Measurements from ENCODE around the gene CMBL. TPM values are rescaled to one million over a fixed set of nuclear protein-coding genes. Genes with fewer than 3 reads are reported as not detected.
A peak's percentile ranks its signal among the peaks of the same experiment; 100 is the strongest.
"Not testable (repeated sequence)": the region's sequence is repeated elsewhere in the genome, so short reads cannot be mapped to it uniquely, and the experiment has no call there.

Gene CMBL
- 116 TPM for total RNA-seq

GRCh38 chr5:10307206-10308148, at the start of gene CMBL:
TSS of gene CMBL (minus strand) at chr5:10307902. CDS start at chr5:10290762, 17,140 bp downstream.
- DNase-seq (ENCODE audit: low spot score), result peak; percentile 79
- peak; percentile 68 for ATAC-seq

- ATAC-seq (no peak), DNase-seq (ENCODE audit: low spot score) (no peak)
These were observed 47.6 kb upstream of the CMBL start for GRCh38 chr5:10355071-10355889.

GRCh38 chr5:10354048-10354872, 46.6 kb upstream of the CMBL start:
- DNase-seq (ENCODE audit: low spot score) (peak; percentile 62), ATAC-seq (peak; percentile 23)

- peak; percentile 96 for DNase-seq (ENCODE audit: low spot score)
- ATAC-seq, result peak; percentile 95
These were observed 45.7 kb upstream of the CMBL start, which contains the start of gene MARCHF6 for GRCh38 chr5:10353241-10354047. TSS of gene MARCHF6 (plus strand) at chr5:10353695. CDS start at chr5:10353899, 204 bp downstream.

- no peak for DNase-seq (ENCODE audit: low spot score)
- ATAC-seq, result peak; percentile 38
These were observed 44.9 kb upstream of the CMBL start for GRCh38 chr5:10352430-10353240.

- no peak for ATAC-seq
- no peak for DNase-seq (ENCODE audit: low spot score)
These were observed 44.2 kb upstream of the CMBL start for GRCh38 chr5:10351919-10352318.

- ATAC-seq (no peak), DNase-seq (ENCODE audit: low spot score) (no peak)
These were observed 43.6 kb upstream of the CMBL start for GRCh38 chr5:10351199-10351905.

- DNase-seq (ENCODE audit: low spot score) (no peak), ATAC-seq (no peak)
These were observed 40.6 kb upstream of the CMBL start for GRCh38 chr5:10348258-10348657.

- ATAC-seq; DNase-seq (ENCODE audit: low spot score): not testable (repeated sequence)
These were observed 36.9 kb upstream of the CMBL start for GRCh38 chr5:10344461-10345106.

GRCh38 chr5:10343486-10343885, 35.8 kb upstream of the CMBL start:
- DNase-seq (ENCODE audit: low spot score) (no peak), ATAC-seq (no peak)

GRCh38 chr5:10339958-10340357, 32.3 kb upstream of the CMBL start:
- ATAC-seq (no peak), DNase-seq (ENCODE audit: low spot score) (no peak)

- ATAC-seq (no peak), DNase-seq (ENCODE audit: low spot score) (no peak)
These were observed 31.5 kb upstream of the CMBL start for GRCh38 chr5:10339058-10339811.

GRCh38 chr5:10338686-10339057, 31.0 kb upstream of the CMBL start:
- no peak for DNase-seq (ENCODE audit: low spot score)
- ATAC-seq, result no peak

- DNase-seq (ENCODE audit: low spot score) (no peak), ATAC-seq (no peak)
These were observed 30.3 kb upstream of the CMBL start for GRCh38 chr5:10337986-10338385.

GRCh38 chr5:10337107-10337506, 29.4 kb upstream of the CMBL start:
- DNase-seq (ENCODE audit: low spot score) (no peak), ATAC-seq (no peak)

- peak; percentile 86 for DNase-seq (ENCODE audit: low spot score)
- peak; percentile 32 for ATAC-seq
These were observed 28.2 kb upstream of the CMBL start for GRCh38 chr5:10335711-10336470.

Measured in left lobe of liver (tissue), 2 donors.